Urinary bladder (tissue), 4 donors: Measurements from ENCODE around the gene SLIT2. TPM values are rescaled to one million over a fixed set of nuclear protein-coding genes. Genes with fewer than 3 reads are reported as not detected.

Source experiments
- DNase-seq: peaks from one replicate; pipeline ENCODE4 v3.0.0-alpha.2; 2015; ENCODE audit errors: extremely low spot score
- H3K27ac ChIP-seq: one replicate; pipeline ENCODE4 v1.5.1; 2013; ENCODE audit warnings: low read depth, mild to moderate bottlenecking, moderate library complexity
- H3K36me3 ChIP-seq: one replicate; pipeline ENCODE4 v1.6.1; 2013; ENCODE audit warnings: mild to moderate bottlenecking, moderate library complexity; ENCODE audit not compliant: insufficient read depth
- H3K4me1 ChIP-seq: one replicate; pipeline ENCODE4 v1.6.1; 2013; ENCODE audit warnings: mild to moderate bottlenecking, moderate library complexity; ENCODE audit not compliant: insufficient read depth
- H3K4me3 ChIP-seq: one replicate; pipeline ENCODE4 v1.5.1; 2013; ENCODE audit warnings: low read depth, low read length
- WGBS: extraction: QIAGEN DNeasy Blood & Tissue Kit; methylation state at CpG from one replicate; pipeline ENCODE4 v1.1.7; 2013; 5-methylcytosine and 5-hydroxymethylcytosine counted together
- polyA plus RNA-seq: library from polyadenylated mRNA; stranded (reverse); fragments of 200-250 nt; gene quantifications from one replicate; pipeline ENCODE4 v1.2.3, GENCODE V29; 2013
- total RNA-seq: library from RNA; depleted of rRNA; stranded (reverse); fragments of >200 nt; gene quantifications from one replicate; pipeline ENCODE4 v1.2.3, GENCODE V29; 2014
- donor health status: healthy with polysubstance abuse.
- donor health status: healthy.

The SLIT2 gene
- total and polyA plus RNA-seq, 2 donors = 30.5 to 125 TPM

DNA sequence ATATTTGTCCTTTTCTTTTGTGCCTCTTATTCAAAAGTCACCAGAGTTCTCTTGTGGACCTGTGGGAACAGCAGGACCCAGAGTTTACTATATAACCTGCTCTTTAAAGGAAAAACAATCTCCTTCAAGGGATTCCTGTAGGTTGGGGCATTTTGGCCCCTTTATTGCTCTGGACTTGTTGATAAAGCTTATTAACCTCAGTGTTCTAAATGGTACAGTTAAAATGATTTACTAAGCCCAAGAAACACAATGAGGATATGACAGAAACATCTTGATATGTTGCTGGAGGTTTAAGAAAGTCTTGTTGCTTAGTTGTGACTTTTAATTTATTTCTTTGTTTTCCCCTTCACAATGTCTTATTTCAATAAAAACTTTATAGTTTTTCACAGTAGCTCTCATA lies 46.8 kb downstream of the SLIT2 start:
- Histone ChIP-seq H3K4me3 (no peak overlapping the region), H3K36me3 (no peaks in the 10 kb centered on the region), H3K27ac (no peak overlapping the region), H3K4me1 (no peaks in the 10 kb centered on the region)
- DNase-seq = no peak

GRCh38 chr4:20298986-20299385 lies 47.3 kb downstream of the SLIT2 start:
- DNase-seq = no peak
- no peaks in the 10 kb centered on the region for H3K36me3 ChIP-seq

GRCh38 chr4:20299515-20299914 lies 47.8 kb downstream of the SLIT2 start:
- 46% methylated on average over 3 of the region's 3 CpGs for WGBS

More at GRCh38 chr4:20298986-20299385, 47.3 kb downstream of the SLIT2 start:
- H3K4me1 ChIP-seq = no peaks in the 10 kb centered on the region
- no peak overlapping the region for H3K27ac ChIP-seq
- H3K4me3 ChIP-seq = no peak overlapping the region

DNA sequence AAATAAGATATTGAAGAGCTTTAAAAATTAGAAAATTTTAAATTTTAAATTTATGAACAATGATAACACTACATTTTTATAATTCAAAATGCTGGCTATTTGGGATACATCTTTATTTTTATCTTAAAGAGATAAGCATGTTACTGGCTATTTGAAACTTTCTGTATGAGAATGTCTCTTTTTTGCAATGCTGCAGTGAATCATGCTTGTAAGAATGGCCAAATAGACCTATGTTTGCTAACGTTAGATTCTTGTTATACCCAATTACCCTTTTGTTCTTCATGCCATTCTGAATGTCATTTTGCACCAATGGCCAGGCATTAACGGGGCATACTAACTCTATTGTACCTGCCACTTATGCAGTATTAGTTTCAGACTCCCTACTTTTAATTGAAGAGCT lies 49.5 kb downstream of the SLIT2 start:
- Histone ChIP-seq H3K36me3 (no peaks in the 10 kb centered on the region), H3K4me3 (no peak overlapping the region), H3K4me1 (no peaks in the 10 kb centered on the region), H3K27ac (no peak overlapping the region)
- no peak for DNase-seq
- 51% methylated on average over 2 of the region's 2 CpGs for WGBS

More at GRCh38 chr4:20299515-20299914, 47.8 kb downstream of the SLIT2 start:
- no peak for DNase-seq
- Histone ChIP-seq H3K27ac (no peak overlapping the region), H3K4me3 (no peak overlapping the region), H3K36me3 (no peaks in the 10 kb centered on the region), H3K4me1 (no peaks in the 10 kb centered on the region)
